Ascending aorta (tissue), 2 donors: Measurements from ENCODE around the gene PFDN5. TPM values are rescaled to one million over a fixed set of nuclear protein-coding genes. Genes with fewer than 3 reads are reported as not detected.

ENCODE experiments used
- DNase-seq, 2 donors: peaks; one replicate each; pipeline ENCODE4 v3.0.0-alpha.2; 2019; ENCODE audit warnings: low spot score in 2 of 2
- H3K27ac ChIP-seq, 2 donors: fragments of 200-600 bp; sonication (generic); one replicate each; pipeline ENCODE4 v1.5.1; 2016 to 2017; ENCODE audit warnings: mild to moderate bottlenecking in 1 of 2
- H3K27me3 ChIP-seq: fragments of 200-600 bp; sonication (generic); one replicate; pipeline ENCODE4 v1.5.1; 2017
- H3K36me3 ChIP-seq, 2 donors: fragments of 200-600 bp; sonication (generic); one replicate each; pipeline ENCODE4 v1.5.1; 2016
- H3K4me1 ChIP-seq, 2 donors: fragments of 200-600 bp; sonication (generic); one replicate each; pipeline ENCODE4 v1.5.1; 2016 to 2017; ENCODE audit warnings: mild to moderate bottlenecking in 1 of 2
- H3K4me3 ChIP-seq, 2 donors: fragments of 200-600 bp; sonication (generic); one replicate each; pipeline ENCODE4 v1.5.1; 2016 to 2017; ENCODE audit warnings: mild to moderate bottlenecking in 1 of 2
- H3K9me3 ChIP-seq, 2 donors: fragments of 200-600 bp; sonication (generic); one replicate each; pipeline ENCODE4 v1.5.1; 2016
- intact Hi-C: fragments of 100-400 bp; cut with DNase I; formaldehyde crosslinking; loops from one replicate; pipeline ENCODE4 v1.15.1; 2023
- total RNA-seq: library from RNA; depleted of rRNA; stranded (reverse); fragments of >200 nt; gene quantifications from one replicate; pipeline ENCODE4 v1.1.0, GENCODE V29; 2016
- TF ChIP-seq, protein P1 (sequence below), 3 experiments: fragments of 200-600 bp in 2 of 3; fragments of 450-650 bp in 1 of 3; sonication (generic) in 2 of 3; IDR thresholded peaks; one replicate each; pipeline ENCODE4 v1.5.1; 2016 to 2019; ENCODE audit warnings: antibody characterized with exemption in 3 of 3, mild to moderate bottlenecking in 1 of 3, moderate library complexity in 1 of 3

The PFDN5 gene
- total RNA-seq, result 187 TPM

DNA sequence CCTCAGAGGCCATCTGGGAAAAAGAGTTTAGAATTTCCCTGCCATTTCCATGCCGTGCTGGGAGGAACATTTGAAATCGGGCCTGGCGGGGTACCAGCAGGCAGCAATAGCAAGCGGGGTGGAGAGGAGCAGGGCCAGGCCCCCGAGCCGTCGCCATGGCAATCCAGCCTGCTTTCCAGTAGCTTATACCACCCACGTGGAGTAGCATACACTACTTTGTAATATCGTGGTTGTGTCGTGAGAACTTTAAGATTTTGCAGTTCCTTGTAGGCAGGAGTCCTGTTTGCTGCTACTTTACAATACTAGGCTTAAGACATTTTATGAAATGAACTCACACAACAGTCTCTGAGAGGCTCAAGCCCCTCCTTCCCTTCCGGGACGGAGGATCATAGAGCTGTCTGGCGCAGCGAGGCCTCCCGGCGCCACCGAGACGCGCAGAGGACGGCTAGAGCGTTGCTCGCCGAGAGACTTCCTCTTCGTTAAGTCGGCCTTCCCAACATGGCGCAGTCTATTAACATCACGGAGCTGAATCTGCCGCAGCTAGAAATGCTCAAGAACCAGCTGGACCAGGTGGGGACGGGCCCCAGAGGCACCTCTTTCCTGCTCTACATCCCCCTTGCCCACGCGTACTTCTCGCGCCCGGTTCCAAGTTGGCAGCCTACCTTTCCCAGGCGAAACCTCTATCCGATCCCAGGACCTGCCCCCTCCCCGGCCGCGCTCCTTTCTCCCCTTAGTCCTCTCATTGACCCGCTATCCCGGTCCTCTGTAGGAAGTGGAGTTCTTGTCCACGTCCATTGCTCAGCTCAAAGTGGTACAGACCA lies at the start of gene PFDN5:
TSS of gene PFDN5 (plus strand) at position 473 of the 821 bp plus-strand sequence. CDS start at position 499, 26 bp downstream.
- H3K27me3 ChIP-seq, result no peaks in the 10 kb centered on the region
- H3K4me3 ChIP-seq, result peak within 1 kb of the TSS; percentile 56 to 90
- intact Hi-C loops, result loop anchor here (1.0 to 5.0 kb wide), 3 partner anchors 26 to 76 kb away; partner anchors contain the start of genes AAAS and RARG
- H3K9me3 ChIP-seq, result no peaks in the 10 kb centered on the region
- DNase-seq, result peak; percentile 49 to 94
- TF ChIP-seq, protein P1, sequence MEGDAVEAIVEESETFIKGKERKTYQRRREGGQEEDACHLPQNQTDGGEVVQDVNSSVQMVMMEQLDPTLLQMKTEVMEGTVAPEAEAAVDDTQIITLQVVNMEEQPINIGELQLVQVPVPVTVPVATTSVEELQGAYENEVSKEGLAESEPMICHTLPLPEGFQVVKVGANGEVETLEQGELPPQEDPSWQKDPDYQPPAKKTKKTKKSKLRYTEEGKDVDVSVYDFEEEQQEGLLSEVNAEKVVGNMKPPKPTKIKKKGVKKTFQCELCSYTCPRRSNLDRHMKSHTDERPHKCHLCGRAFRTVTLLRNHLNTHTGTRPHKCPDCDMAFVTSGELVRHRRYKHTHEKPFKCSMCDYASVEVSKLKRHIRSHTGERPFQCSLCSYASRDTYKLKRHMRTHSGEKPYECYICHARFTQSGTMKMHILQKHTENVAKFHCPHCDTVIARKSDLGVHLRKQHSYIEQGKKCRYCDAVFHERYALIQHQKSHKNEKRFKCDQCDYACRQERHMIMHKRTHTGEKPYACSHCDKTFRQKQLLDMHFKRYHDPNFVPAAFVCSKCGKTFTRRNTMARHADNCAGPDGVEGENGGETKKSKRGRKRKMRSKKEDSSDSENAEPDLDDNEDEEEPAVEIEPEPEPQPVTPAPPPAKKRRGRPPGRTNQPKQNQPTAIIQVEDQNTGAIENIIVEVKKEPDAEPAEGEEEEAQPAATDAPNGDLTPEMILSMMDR (IDR thresholded peaks at IDR 0.05), result no peak
- peaks cover 10 to 20% of the 10 kb centered on the region in 2 donors for H3K4me1 ChIP-seq
- H3K27ac ChIP-seq, result peak within 1 kb of the TSS; percentile 85 to 92
- H3K36me3 ChIP-seq, result peaks cover 0 to 14% of the 10 kb centered on the region in 2 donors

DNA sequence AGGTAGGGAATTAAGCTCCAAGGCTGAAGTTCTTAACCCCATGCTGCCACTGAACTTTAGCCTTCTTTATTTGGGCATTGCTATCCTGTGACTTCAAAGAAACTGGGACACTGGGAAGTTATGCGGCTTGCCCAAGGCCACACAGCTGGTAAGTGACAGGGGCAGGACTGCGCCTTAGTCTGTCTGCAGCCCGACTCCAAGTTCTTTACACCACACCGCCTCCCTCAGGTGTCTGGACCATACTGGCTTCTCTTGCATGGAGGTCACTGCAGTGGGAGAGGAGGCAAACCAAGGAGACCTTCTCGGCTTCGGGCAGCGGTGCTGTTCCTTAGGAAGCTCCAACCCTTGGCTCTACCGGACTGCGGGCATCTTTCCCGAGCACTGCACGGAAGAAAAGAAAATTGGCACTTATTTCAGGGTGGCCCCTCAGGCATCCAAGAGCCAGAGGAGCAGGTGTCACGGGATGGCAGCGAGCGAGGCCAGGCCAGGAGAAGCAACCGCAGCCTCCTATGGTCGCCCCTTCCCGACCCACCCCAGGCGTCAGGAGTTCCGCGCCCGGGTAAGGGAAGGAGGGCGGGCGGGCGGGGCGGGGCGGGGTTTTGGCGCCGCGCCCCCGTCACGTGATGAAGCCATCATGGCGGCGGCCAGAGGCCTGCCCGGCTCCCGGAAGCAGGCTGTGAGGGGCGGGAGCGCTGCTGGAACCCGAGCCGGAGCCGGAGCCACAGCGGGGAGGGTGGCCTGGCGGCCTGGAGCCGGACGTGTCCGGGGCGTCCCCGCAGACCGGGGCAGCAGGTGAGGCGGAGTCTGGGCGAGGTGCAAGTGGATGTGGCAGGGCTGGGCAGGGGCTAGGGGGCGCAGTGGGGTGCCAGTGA lies 43.6 kb upstream of the PFDN5 start:
- no peaks in the 10 kb centered on the region for H3K27me3 ChIP-seq
- intact Hi-C loops, result loop anchor here (1.0 kb wide), 2 partner anchors 19 to 38 kb away; partner anchors contain the start of gene RARG
- H3K9me3 ChIP-seq, result no peaks in the 10 kb centered on the region
- TF ChIP-seq, protein P1 (IDR thresholded peaks at IDR 0.05), result peak; percentile 23 to 64 (median 55)
- H3K4me3 ChIP-seq, result peak overlapping the region; percentile 72 to 93
- H3K27ac ChIP-seq, result peak overlapping the region; percentile 79 to 91
- DNase-seq, result peak; percentile 25 to 87
- peaks cover 9 to 23% of the 10 kb centered on the region in 2 donors for H3K36me3 ChIP-seq
- H3K4me1 ChIP-seq, result peaks cover 0 to 24% of the 10 kb centered on the region in 2 donors

DNA sequence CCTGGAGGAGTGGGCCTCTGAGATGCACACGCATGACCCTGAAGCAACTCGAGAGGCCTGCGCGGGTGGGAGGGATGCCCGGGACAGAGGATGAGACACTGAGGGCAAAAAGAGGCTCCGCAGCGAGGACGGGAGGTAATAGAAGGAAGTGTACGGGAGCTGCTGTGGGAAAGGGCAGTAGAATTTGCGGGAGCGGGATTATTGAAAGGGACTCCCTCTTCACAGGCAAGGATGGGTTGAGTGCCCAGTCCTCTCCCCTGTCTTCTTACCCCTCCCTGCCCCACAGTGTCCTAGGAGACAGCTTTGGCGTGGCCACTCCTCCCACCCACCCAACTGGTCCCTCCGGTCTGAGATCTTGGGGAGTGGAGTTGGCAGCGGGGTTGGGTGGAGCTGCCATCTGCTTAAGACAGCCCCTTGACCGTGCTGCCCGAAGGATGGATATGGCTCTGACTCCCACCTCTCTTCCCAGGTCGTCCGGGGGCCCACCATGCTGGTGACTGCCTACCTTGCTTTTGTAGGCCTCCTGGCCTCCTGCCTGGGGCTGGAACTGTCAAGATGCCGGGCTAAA lies 42.9 kb upstream of the PFDN5 start:
- no peak for DNase-seq
- intact Hi-C loops, result no loop called here
- H3K27me3 ChIP-seq, result no peaks in the 10 kb centered on the region

DNA sequence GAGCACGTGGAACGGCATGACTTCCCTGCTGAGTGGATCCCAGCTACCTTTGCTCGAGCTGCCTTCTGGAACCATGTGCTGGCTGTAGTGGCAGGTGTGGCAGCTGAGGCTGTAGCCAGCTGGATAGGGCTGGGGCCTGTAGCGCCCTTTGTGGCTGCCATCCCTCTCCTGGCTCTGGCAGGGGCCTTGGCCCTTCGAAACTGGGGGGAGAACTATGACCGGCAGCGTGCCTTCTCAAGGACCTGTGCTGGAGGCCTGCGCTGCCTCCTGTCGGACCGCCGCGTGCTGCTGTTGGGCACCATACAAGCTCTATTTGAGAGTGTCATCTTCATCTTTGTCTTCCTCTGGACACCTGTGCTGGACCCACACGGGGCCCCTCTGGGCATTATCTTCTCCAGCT lies 42.0 kb upstream of the PFDN5 start:
- Histone ChIP-seq H3K27me3 (no peaks in the 10 kb centered on the region), H3K27ac (no peak overlapping the region), H3K9me3 (no peaks in the 10 kb centered on the region), H3K4me3 (peak overlapping the region; percentile 72 to 93), H3K4me1 (peaks cover 0 to 24% of the 10 kb centered on the region in 2 donors), H3K36me3 (peaks cover 9 to 25% of the 10 kb centered on the region in 2 donors)
- TF ChIP-seq, protein P1 (IDR thresholded peaks at IDR 0.05), result no peak
- DNase-seq, result no peak
- intact Hi-C loops, result no loop called here

More for the DNA sequence above, 42.9 kb upstream of the PFDN5 start:
- H3K9me3 ChIP-seq, result no peaks in the 10 kb centered on the region
- TF ChIP-seq, protein P1 (IDR thresholded peaks at IDR 0.05), result peak in 1 of 3 experiments; percentile 33
- peaks cover 9 to 25% of the 10 kb centered on the region in 2 donors for H3K36me3 ChIP-seq
- H3K27ac ChIP-seq, result peak overlapping the region; percentile 79 to 91
- H3K4me3 ChIP-seq, result peak overlapping the region; percentile 72 to 93
- peaks cover 0 to 24% of the 10 kb centered on the region in 2 donors for H3K4me1 ChIP-seq
